DOHH2 (cell line): ENCODE measurements around the gene CYB5A.
"Not testable (repeated sequence)": the region's sequence is repeated elsewhere in the genome, so short reads cannot be mapped to it uniquely, and the experiment has no call there.

ENCODE experiments used
- EZH2phosphoT487 ChIP-seq: fragments of 200-600 bp; sonication (generic); IDR thresholded peaks from 2 replicates; pipeline ENCODE4 v1.6.1; 2017; ENCODE audit warnings: borderline replicate concordance, mild to moderate bottlenecking, antibody characterized with exemption, low read length, moderate library complexity, mixed read lengths
- TF ChIP-seq, protein P1 (sequence below): fragments of 200-600 bp; sonication (generic); IDR thresholded peaks from one replicate; pipeline ENCODE4 v1.5.1; 2014; ENCODE audit warnings: antibody characterized with exemption, mild to moderate bottlenecking, low read depth, low read length; ENCODE audit not compliant: poor library complexity, severe bottlenecking

GRCh38 chr18:74285583-74285982 is 6.2 kb downstream of the CYB5A start:
- TF ChIP-seq, protein P1, sequence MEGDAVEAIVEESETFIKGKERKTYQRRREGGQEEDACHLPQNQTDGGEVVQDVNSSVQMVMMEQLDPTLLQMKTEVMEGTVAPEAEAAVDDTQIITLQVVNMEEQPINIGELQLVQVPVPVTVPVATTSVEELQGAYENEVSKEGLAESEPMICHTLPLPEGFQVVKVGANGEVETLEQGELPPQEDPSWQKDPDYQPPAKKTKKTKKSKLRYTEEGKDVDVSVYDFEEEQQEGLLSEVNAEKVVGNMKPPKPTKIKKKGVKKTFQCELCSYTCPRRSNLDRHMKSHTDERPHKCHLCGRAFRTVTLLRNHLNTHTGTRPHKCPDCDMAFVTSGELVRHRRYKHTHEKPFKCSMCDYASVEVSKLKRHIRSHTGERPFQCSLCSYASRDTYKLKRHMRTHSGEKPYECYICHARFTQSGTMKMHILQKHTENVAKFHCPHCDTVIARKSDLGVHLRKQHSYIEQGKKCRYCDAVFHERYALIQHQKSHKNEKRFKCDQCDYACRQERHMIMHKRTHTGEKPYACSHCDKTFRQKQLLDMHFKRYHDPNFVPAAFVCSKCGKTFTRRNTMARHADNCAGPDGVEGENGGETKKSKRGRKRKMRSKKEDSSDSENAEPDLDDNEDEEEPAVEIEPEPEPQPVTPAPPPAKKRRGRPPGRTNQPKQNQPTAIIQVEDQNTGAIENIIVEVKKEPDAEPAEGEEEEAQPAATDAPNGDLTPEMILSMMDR = not testable (repeated sequence)
- TF ChIP-seq EZH2phosphoT487 = not testable (repeated sequence)
